BE2C (cell line): ENCODE data around the gene CLEC17A.

ENCODE experiments used
- DNase-seq: peaks from one replicate; pipeline ENCODE4 v3.0.0-alpha.2; 2020
- H3K27me3 ChIP-seq: fragments of 250-450 bp; sonication (Bioruptor Pico); 2 replicates; pipeline ENCODE4 v1.5.1; 2020; ENCODE audit warnings: mild to moderate bottlenecking
- H3K36me3 ChIP-seq: fragments of 250-450 bp; sonication (Bioruptor Pico); 2 replicates; pipeline ENCODE4 v1.5.1; 2020; ENCODE audit warnings: mild to moderate bottlenecking
- H3K4me1 ChIP-seq: fragments of 250-450 bp; sonication (Bioruptor Pico); 2 replicates; pipeline ENCODE4 v1.5.1; 2020
- H3K4me3 ChIP-seq: 2 replicates; pipeline ENCODE4 v1.5.1; 2011; ENCODE audit warnings: low read depth, low read length
- H3K9me3 ChIP-seq: fragments of 250-450 bp; sonication (Bioruptor Pico); 2 replicates; pipeline ENCODE4 v1.5.1; 2020
- TF ChIP-seq, protein P1 (sequence below): IDR thresholded peaks from 2 replicates; pipeline ENCODE4 v1.5.1; 2012; ENCODE audit warnings: mild to moderate bottlenecking, low read depth, low read length

Gene CLEC17A

DNA sequence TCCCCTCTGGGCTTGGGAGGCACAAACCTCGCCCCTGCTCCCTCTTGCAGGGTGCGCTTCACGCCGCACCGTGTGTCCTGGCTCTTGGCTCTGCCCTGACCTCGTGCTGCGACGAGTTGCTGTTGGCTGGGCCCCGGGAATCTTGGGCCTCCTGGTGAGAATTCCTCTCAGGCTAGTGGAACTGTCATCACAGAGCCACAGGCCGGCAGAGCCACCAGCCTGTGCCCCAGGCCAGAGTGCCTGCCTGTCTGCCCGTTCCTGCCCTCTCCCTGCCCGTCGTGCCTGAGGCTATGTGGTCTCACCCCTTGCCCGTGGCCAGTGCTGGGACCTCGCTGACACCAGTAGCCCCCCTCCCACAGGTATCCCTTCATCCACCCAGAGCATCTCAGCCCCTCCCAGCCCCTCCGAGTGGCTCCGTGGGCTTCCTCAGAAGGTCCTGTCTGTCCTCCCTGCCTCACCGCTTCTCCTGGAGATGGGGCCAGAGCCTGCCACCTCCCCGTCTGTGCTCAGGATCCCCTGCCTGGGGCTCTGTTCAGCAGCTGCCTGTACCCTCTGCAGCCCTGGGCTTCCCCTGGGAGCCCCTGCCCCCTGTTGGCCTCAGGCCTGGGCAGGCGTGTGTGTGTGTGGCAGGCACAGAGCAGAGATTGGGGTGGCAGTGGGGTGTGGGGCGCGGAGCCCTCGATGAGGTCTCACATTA lies 24.4 kb upstream of the CLEC17A start:
- TF ChIP-seq, protein P1, sequence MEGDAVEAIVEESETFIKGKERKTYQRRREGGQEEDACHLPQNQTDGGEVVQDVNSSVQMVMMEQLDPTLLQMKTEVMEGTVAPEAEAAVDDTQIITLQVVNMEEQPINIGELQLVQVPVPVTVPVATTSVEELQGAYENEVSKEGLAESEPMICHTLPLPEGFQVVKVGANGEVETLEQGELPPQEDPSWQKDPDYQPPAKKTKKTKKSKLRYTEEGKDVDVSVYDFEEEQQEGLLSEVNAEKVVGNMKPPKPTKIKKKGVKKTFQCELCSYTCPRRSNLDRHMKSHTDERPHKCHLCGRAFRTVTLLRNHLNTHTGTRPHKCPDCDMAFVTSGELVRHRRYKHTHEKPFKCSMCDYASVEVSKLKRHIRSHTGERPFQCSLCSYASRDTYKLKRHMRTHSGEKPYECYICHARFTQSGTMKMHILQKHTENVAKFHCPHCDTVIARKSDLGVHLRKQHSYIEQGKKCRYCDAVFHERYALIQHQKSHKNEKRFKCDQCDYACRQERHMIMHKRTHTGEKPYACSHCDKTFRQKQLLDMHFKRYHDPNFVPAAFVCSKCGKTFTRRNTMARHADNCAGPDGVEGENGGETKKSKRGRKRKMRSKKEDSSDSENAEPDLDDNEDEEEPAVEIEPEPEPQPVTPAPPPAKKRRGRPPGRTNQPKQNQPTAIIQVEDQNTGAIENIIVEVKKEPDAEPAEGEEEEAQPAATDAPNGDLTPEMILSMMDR: 0 out of 2 replicates have a peak, but pooled peaks have one; percentile 14
- H3K36me3 ChIP-seq: peaks cover 6% of the 10 kb centered on the region
- H3K9me3 ChIP-seq: no peaks in the 10 kb centered on the region
- H3K4me3 ChIP-seq: 0 out of 2 replicates have a peak overlapping the region, but pooled peaks have one; percentile 4
- peaks cover 4% of the 10 kb centered on the region for H3K4me1 ChIP-seq
- DNase-seq: peak; percentile 80
- H3K27me3 ChIP-seq: no peaks in the 10 kb centered on the region

DNA sequence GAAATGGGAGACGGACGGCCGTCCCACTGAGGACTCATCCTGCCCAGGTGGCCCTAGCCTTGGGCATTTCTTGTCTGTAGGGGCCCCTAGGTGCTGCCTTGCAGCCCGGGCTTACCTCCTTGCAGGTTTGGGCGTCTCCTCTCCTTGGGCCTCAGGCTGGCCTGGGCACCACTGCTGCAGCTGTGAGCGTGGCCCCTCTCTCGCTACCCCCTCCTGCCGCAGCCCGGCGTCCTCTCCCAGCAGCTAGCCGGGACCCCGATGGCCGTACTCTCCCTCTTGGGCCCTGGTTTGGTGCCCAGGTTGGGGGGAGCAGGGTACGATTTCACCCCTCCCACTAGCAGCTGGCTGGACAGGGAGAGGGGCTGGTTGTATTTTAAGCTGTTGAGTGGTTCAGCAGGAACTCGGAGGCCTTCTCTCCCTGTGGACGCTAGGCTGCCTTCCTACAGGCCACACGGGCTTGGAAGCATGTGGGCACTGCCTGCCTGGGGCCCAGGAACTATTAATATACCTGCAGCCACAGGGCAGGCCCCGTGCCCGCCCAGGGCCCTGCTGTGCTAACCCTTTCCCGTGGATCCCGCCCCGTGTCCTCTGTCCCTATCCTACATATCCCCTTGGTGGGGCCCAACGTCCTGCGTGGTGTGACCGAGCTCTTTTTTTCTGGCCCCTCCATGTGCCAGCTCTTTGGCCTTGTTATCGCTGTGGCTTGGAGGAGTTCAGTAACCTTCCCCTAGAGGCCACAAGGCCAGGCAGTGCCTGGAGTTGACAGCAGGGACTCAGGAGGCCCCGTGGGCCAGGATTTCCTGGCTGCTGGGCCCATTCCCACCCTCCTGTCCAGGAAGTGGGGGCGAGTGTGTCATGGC lies 22.7 kb upstream of the CLEC17A start:
- no peak overlapping the region for H3K4me3 ChIP-seq
- peaks cover 9% of the 10 kb centered on the region for H3K4me1 ChIP-seq
- peaks cover 17% of the 10 kb centered on the region for H3K36me3 ChIP-seq
- H3K27me3 ChIP-seq: no peaks in the 10 kb centered on the region
- no peaks in the 10 kb centered on the region for H3K9me3 ChIP-seq
- no peak for DNase-seq
- TF ChIP-seq, protein P1: no peak

DNA sequence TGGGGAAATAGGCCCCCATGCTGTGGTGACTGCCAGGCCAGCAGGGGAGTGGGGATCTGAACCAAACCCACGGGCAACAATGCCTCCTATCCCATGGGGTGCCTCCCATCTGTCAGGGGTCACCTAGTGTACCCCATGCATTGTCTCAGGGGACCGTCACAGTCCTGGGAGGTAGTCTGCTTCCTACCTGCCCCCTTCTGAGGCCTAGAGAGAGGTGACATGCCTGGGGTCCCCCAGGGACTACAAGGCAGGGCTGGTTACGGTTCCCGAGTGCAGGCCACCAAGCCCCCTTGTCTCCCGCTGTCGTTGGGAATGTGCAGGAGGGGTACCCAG lies 22.1 kb upstream of the CLEC17A start:
- no peak for DNase-seq

DNA sequence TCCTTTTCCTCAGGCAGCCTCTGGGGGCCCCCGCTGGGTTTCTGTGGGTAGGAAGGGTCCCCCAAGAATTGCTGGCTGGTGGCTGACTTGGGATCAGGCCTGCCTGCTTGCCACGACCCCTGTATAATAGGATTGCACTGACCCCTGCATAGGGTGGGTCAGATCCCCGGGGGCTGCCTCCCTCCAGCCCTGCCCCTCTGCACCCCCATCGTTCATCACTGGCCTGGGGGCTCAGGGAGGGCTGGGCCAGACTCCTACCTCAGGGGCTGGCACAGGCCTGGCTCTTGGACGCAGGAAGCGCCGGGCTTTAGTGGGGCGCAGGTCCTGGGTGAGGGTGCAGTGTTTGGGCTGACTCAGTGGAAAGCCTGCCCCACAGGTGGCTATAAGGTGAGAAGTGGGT lies 21.6 kb upstream of the CLEC17A start:
- TF ChIP-seq, protein P1: no peak
- peaks cover 9% of the 10 kb centered on the region for H3K4me1 ChIP-seq
- DNase-seq: no peak

More for the DNA sequence above, 22.1 kb upstream of the CLEC17A start:
- H3K4me1 ChIP-seq: peaks cover 9% of the 10 kb centered on the region
- peaks cover 23% of the 10 kb centered on the region for H3K36me3 ChIP-seq
- H3K9me3 ChIP-seq: no peaks in the 10 kb centered on the region
- TF ChIP-seq, protein P1: no peak
- H3K27me3 ChIP-seq: no peaks in the 10 kb centered on the region
- H3K4me3 ChIP-seq: no peak overlapping the region

DNA sequence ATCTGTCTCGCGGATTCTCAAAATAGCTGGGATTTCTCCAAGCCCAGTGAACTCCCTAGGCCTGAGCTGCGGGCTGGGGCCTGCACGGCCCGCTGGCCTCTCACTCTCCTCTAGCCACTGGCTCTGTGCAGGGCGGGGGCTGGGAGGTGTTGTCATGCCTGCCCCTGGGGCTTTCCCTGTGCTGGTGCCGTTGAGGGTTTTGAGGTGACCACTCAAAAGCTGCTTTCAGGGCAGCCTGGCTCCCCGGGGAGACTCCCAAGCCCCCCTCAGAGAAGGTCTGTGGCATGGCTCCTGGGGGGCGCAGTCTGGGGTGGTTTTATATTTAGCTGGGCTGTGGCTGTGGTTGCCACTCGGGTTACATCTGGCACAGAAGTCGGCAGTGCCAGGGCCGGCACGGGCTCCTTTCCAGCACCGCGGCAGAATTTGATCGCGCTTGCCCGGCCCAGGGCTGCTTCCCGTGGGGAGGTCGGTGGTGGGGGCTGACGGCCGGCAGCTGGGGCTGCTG lies 21.0 kb upstream of the CLEC17A start:
- TF ChIP-seq, protein P1: no peak
- no peaks in the 10 kb centered on the region for H3K27me3 ChIP-seq
- H3K4me1 ChIP-seq: peaks cover 9% of the 10 kb centered on the region
- H3K4me3 ChIP-seq: no peak overlapping the region
- no peak for DNase-seq
- no peaks in the 10 kb centered on the region for H3K9me3 ChIP-seq
- H3K36me3 ChIP-seq: peaks cover 28% of the 10 kb centered on the region

More for the DNA sequence above, 21.6 kb upstream of the CLEC17A start:
- H3K36me3 ChIP-seq: peaks cover 28% of the 10 kb centered on the region
- no peaks in the 10 kb centered on the region for H3K9me3 ChIP-seq
- no peaks in the 10 kb centered on the region for H3K27me3 ChIP-seq
- no peak overlapping the region for H3K4me3 ChIP-seq
